Panc1 (cell line): ENCODE results near the gene HAPLN1. TPM values are rescaled to one million over a fixed set of nuclear protein-coding genes. Genes with fewer than 3 reads are reported as not detected.

ENCODE experiments used
- ATAC-seq: fragments of 200-7000 bp; cut with Tn5 transposase; 2 replicates; pipeline ENCODE4 v1.9.1; 2020; ENCODE audit warnings: mild to moderate bottlenecking, moderate library complexity
- BruUV-seq: library from RNA; stranded (reverse); fragments of 400-500 nt; replicated peaks from 2 replicates; lab custom pipeline; 2021; lab: Mats Ljungman, UMichigan
- CTCF ChIA-PET: fragments of 300-600 bp; sonication (Branson Sonifier 250); formaldehyde crosslinking; loops from one replicate; lab custom pipeline; 2022; ENCODE audit warnings: antibody characterized with exemption; lab: Charles Lee
- POLR2A ChIA-PET: fragments of 300-600 bp; sonication (Branson Sonifier 250); formaldehyde crosslinking; loops from one replicate; lab custom pipeline; 2022; ENCODE audit warnings: antibody characterized with exemption; lab: Charles Lee
- DNase-seq: peaks from one replicate; pipeline ENCODE4 v3.0.0-alpha.2; 2010; ENCODE audit warnings: low read depth, low spot score
- H3K27ac ChIP-seq: 2 replicates; pipeline ENCODE4 v1.5.1; 2011; ENCODE audit warnings: mild to moderate bottlenecking, low read length, inconsistent platforms
- H3K27me3 ChIP-seq: fragments of 200-500 bp; sonication (Bioruptor generic); 2 replicates; pipeline ENCODE4 v1.6.0; 2014; ENCODE audit warnings: low read length, inconsistent platforms; ENCODE audit not compliant: control insufficient read depth, insufficient read depth
- H3K36me3 ChIP-seq: fragments of 200-500 bp; sonication (Bioruptor generic); 2 replicates; pipeline ENCODE4 v1.5.1; 2014; ENCODE audit warnings: inconsistent platforms, mild to moderate bottlenecking, low read length, moderate library complexity; ENCODE audit not compliant: control insufficient read depth, insufficient read depth
- H3K4me1 ChIP-seq: 2 replicates; pipeline ENCODE4 v1.5.1; 2011; ENCODE audit warnings: inconsistent platforms, mild to moderate bottlenecking, low read length, moderate library complexity; ENCODE audit not compliant: control insufficient read depth, insufficient read depth
- H3K4me3 ChIP-seq, 2 experiments: 2 replicates each; pipeline ENCODE4 v1.5.1; 2011 to 2012; ENCODE audit warnings: low read depth in 2 of 2, low read length in 2 of 2, mild to moderate bottlenecking in 2 of 2, inconsistent platforms in 1 of 2, moderate library complexity in 1 of 2
- H3K9me3 ChIP-seq: fragments of 200-500 bp; sonication (Bioruptor generic); 2 replicates; pipeline ENCODE4 v1.5.1; 2014; ENCODE audit warnings: low read depth, mild to moderate bottlenecking, inconsistent platforms, low read length, moderate library complexity; ENCODE audit not compliant: control insufficient read depth, insufficient read depth
- CTCF ChIP-seq: fragments of 450-650 bp; IDR thresholded peaks from 2 replicates; pipeline ENCODE4 v1.5.1; 2017; ENCODE audit warnings: mild to moderate bottlenecking
- POLR2AphosphoS5 ChIP-seq: IDR thresholded peaks from 2 replicates; pipeline ENCODE4 v1.6.1; 2012; ENCODE audit warnings: mild to moderate bottlenecking, low read depth, low read length, moderate library complexity
- REST ChIP-seq, 2 experiments: IDR thresholded peaks; 2 replicates each; pipeline ENCODE4 v1.6.1; 2011 to 2012; ENCODE audit warnings: low read depth in 2 of 2, control low read depth in 1 of 2, low read length in 1 of 2, mild to moderate bottlenecking in 1 of 2, moderate library complexity in 1 of 2; ENCODE audit not compliant: insufficient read depth in 1 of 2
- SIN3A ChIP-seq: IDR thresholded peaks from 2 replicates; pipeline ENCODE4 v1.6.1; 2012; ENCODE audit warnings: low read depth, mild to moderate bottlenecking, low read length, moderate library complexity, borderline replicate concordance; ENCODE audit not compliant: insufficient read depth
- TCF7L2 ChIP-seq: IDR thresholded peaks from 2 replicates; pipeline ENCODE4 v1.6.1; 2011; ENCODE audit warnings: mild to moderate bottlenecking, low read depth, low read length, inconsistent platforms
- in situ Hi-C: cut with HindIII; loops from 2 replicates; pipeline ENCODE4 v1.10.0; 2016; ENCODE audit warnings: low sequenced_read_pairs, low pct_unique_long_range_greater_than_20kb
- intact Hi-C: fragments of 100-400 bp; cut with micrococcal nuclease; formaldehyde crosslinking; loops from one replicate; pipeline ENCODE4 v1.10.0; 2022; ENCODE audit not compliant: unreplicated experiment
- total RNA-seq: library from RNA; stranded (reverse); gene quantifications from one replicate; pipeline ENCODE4 v1.2.1, GENCODE V29; 2021; ENCODE audit not compliant: unreplicated experiment

HAPLN1 gene
- total RNA-seq, 1 experiment from 2014 or later: 0.13 TPM

- POLR2A ChIA-PET: no interaction called here
- CTCF ChIA-PET: no interaction called here
- H3K9me3 ChIP-seq: no peaks in the 10 kb centered on the region
- intact Hi-C loops (no loop called here), in situ Hi-C loops (no loop called here)
- ATAC-seq (no peak), DNase-seq (no peak)
- no peak overlapping the region for H3K27ac ChIP-seq
- H3K4me1 ChIP-seq: no peaks in the 10 kb centered on the region
- H3K4me3 ChIP-seq: no peak overlapping the region
- BruUV-seq: no TSS peak
- no peaks in the 10 kb centered on the region for H3K27me3 ChIP-seq
- H3K36me3 ChIP-seq: no peaks in the 10 kb centered on the region
- no peak for TF ChIP-seq POLR2AphosphoS5
- no peak for TF ChIP-seq REST (IDR thresholded peaks at IDR 0.05; ENCODE audit: insufficient read depth in 1 of 2, low read depth in 2 of 2, low read length in 1 of 2)
- TF ChIP-seq CTCF: no peak
- TF ChIP-seq SIN3A: no peak
- no peak for TF ChIP-seq TCF7L2
These were observed 17.6 kb downstream of the HAPLN1 start for GRCh38 chr5:83703059-83703458.

GRCh38 chr5:83701886-83702285 is 18.8 kb downstream of the HAPLN1 start:
- ATAC-seq (no peak), DNase-seq (no peak)
- no peaks in the 10 kb centered on the region for H3K36me3 ChIP-seq
- no TSS peak for BruUV-seq
- intact Hi-C loops: no loop called here
- no peaks in the 10 kb centered on the region for H3K27me3 ChIP-seq
- no peak overlapping the region for H3K4me3 ChIP-seq
- in situ Hi-C loops: no loop called here
- no peaks in the 10 kb centered on the region for H3K4me1 ChIP-seq
- ChIA-PET POLR2A (no interaction called here), CTCF (no interaction called here)
- H3K27ac ChIP-seq: no peak overlapping the region
- no peaks in the 10 kb centered on the region for H3K9me3 ChIP-seq
- TF ChIP-seq TCF7L2 (no peak), SIN3A (no peak), REST (IDR thresholded peaks at IDR 0.05; ENCODE audit: insufficient read depth in 1 of 2, low read depth in 2 of 2, low read length in 1 of 2) (no peak), POLR2AphosphoS5 (no peak), CTCF (no peak)
